Peyer's patch (tissue), 4 donors: ENCODE results near the gene FNIP2.

ENCODE experiments used
- CTCF ChIP-seq, 6 experiments: fragments of 450-650 bp in 4 of 6; fragments of 200-600 bp in 2 of 6; sonication (generic) in 1 of 6; IDR thresholded peaks; one replicate each; pipeline ENCODE4 v1.5.1; 2017 to 2019; ENCODE audit warnings: antibody characterized with exemption in 6 of 6, mild to moderate bottlenecking in 3 of 6, moderate library complexity in 1 of 6
- POLR2A ChIP-seq, 2 donors: fragments of 450-650 bp; IDR thresholded peaks; one replicate each; pipeline ENCODE4 v1.5.1; 2017; ENCODE audit warnings: antibody characterized with exemption in 2 of 2, mild to moderate bottlenecking in 2 of 2, moderate library complexity in 2 of 2

DNA sequence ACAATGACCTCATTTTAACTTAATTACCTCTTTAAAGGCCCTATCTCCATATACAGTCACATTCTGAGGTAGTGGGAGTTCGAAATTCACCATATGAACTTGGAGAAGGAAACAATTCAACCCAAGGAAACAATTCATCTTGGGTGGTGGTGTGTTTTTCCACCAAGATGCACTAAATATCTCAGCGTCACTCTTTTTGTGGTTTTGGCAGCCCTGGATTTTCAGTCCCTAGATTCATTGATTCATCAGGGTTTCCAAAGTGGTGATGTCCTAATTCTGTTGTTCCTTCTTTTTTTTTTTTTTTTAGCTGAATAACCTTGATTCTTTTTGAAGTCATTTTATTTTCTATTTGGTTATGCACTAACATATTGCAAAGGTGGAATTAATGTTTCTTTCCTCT lies 171.4 kb downstream of the FNIP2 start:
- TF ChIP-seq POLR2A (IDR thresholded peaks at IDR 0.05) (no peak), CTCF (IDR thresholded peaks at IDR 0.05) (no peak)
